AG04450 (cell line): ENCODE data around the gene XPO1. TPM values are rescaled to one million over a fixed set of nuclear protein-coding genes. Genes with fewer than 3 reads are reported as not detected.

Source experiments
- CTCF ChIA-PET: fragments of 300-600, 350-600 bp; formaldehyde crosslinking; extraction: SDS; loops from one replicate; lab custom pipeline; 2022; ENCODE audit warnings: antibody characterized with exemption, inconsistent platforms; lab: Charles Lee
- POLR2A ChIA-PET: fragments of 350-600 bp; formaldehyde crosslinking; extraction: SDS; loops from one replicate; lab custom pipeline; 2021; ENCODE audit warnings: antibody characterized with exemption, inconsistent platforms; lab: Yijun Ruan, JAX
- DNase-seq: peaks from one replicate; pipeline ENCODE4 v3.0.0-alpha.2; 2011; ENCODE audit warnings: low read depth, low spot score
- H3K27ac ChIP-seq: one replicate; pipeline ENCODE4 v1.5.1; 2012; ENCODE audit warnings: low read depth, low read length, control low read depth
- H3K27me3 ChIP-seq: one replicate; pipeline ENCODE4 v1.6.0; 2012; ENCODE audit warnings: low read length; ENCODE audit not compliant: control insufficient read depth, insufficient read depth
- H3K4me3 ChIP-seq: 2 replicates; pipeline ENCODE4 v1.5.1; 2011; ENCODE audit warnings: mild to moderate bottlenecking, low read depth, low read length, control low read depth
- H3K9me3 ChIP-seq: 2 replicates; pipeline ENCODE4 v1.5.1; 2012; ENCODE audit warnings: low read length; ENCODE audit not compliant: control insufficient read depth, insufficient read depth
- CTCF ChIP-seq: IDR thresholded peaks from 2 replicates; pipeline ENCODE4 v1.5.1; 2011; ENCODE audit warnings: low read depth, low read length, control low read depth, inconsistent platforms
- polyA plus RNA-seq: library from polyadenylated mRNA; depleted of rRNA; stranded (reverse); fragments of >200 nt; gene quantifications from 2 replicates; pipeline ENCODE4 v1.2.3, GENCODE V29; 2011

Gene XPO1
- polyA plus RNA-seq, 1 experiment: 143 TPM

- ChIA-PET POLR2A (no interaction called here), CTCF (no interaction called here)
- Histone ChIP-seq H3K27ac (no peak overlapping the region), H3K4me3 (no peak overlapping the region), H3K27me3 (no peaks in the 10 kb centered on the region), H3K9me3 (peaks cover 12% of the 10 kb centered on the region)
- DNase-seq: no peak
- TF ChIP-seq CTCF: no peak
These were observed 99.5 kb downstream of the XPO1 start for GRCh38 chr2:61438670-61439069.

DNA sequence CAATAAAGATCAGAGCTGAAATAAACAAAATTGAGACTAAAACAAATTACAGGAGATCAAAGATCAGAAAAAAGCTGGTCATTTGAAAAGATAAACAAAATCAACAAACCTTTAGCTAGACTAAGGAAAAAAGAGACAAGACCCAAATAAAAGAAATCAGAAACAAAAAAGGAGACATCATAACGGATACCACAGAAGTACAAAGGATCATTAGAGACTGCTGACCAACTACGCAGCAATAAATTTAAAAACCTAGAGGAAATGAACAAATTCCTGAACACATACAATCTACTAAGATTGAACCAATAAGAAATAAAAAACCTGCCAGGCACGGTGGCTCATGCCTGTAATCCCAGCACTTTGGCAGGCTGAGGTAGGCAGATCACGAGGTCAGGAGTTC, 101.0 kb downstream of the XPO1 start:
- ChIA-PET POLR2A (no interaction called here), CTCF (no interaction called here)
- no peak overlapping the region for H3K4me3 ChIP-seq
- H3K27ac ChIP-seq: no peak overlapping the region
- no peak for DNase-seq
- TF ChIP-seq CTCF: no peak
- H3K27me3 ChIP-seq: no peaks in the 10 kb centered on the region
- H3K9me3 ChIP-seq: peaks cover 12% of the 10 kb centered on the region

- no peak for DNase-seq
- CTCF ChIA-PET: no interaction called here
- POLR2A ChIA-PET: no interaction called here
- Histone ChIP-seq H3K27ac (no peak overlapping the region), H3K4me3 (no peak overlapping the region), H3K9me3 (peaks cover 12% of the 10 kb centered on the region), H3K27me3 (no peaks in the 10 kb centered on the region)
- TF ChIP-seq CTCF: no peak
These were observed 102.1 kb downstream of the XPO1 start for GRCh38 chr2:61436092-61436491.

DNA sequence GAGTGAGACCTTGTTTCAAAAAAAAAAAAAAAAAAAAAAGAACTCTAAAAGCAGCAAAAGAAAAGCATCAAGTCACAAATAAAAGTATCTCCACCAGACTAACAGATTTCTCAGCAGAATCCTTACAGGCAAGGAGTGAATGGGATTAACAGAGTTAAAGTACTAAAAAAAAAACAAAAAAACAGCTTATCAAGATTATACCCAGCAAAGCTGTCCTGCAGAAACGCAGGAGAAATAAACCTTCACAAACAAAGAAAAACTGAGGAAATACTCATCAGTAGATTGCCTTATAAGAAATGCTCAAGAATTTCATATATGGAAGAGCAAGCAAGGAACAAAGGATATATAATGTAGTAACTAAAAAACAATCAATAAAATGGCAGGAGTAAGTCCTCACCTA, 102.9 kb downstream of the XPO1 start:
- ChIA-PET CTCF (interaction anchor here (0.5 kb wide), 1 partner anchor 334 kb away, joined by 3 read pairs; no protein-coding TSS in a partner anchor), POLR2A (no interaction called here)
- Histone ChIP-seq H3K27ac (no peak overlapping the region), H3K9me3 (peaks cover 12% of the 10 kb centered on the region), H3K27me3 (no peaks in the 10 kb centered on the region), H3K4me3 (no peak overlapping the region)
- TF ChIP-seq CTCF: no peak
- DNase-seq: no peak

- Histone ChIP-seq H3K9me3 (peaks cover 10% of the 10 kb centered on the region), H3K27ac (no peak overlapping the region), H3K4me3 (no peak overlapping the region), H3K27me3 (no peaks in the 10 kb centered on the region)
- ChIA-PET POLR2A (no interaction called here), CTCF (interaction anchor here (0.6 kb wide), 1 partner anchor 1117 kb away, joined by 9 read pairs; no protein-coding TSS in a partner anchor)
- no peak for TF ChIP-seq CTCF
- no peak for DNase-seq
These were observed 103.8 kb downstream of the XPO1 start for GRCh38 chr2:61434314-61434713.
